Pancreas (tissue), 10 donors: ENCODE results near the gene NCMAP. TPM values are rescaled to one million over a fixed set of nuclear protein-coding genes. Genes with fewer than 3 reads are reported as not detected.
A peak's percentile ranks its signal among the peaks of the same experiment; 100 is the strongest.
"Not testable (repeated sequence)": the region's sequence is repeated elsewhere in the genome, so short reads cannot be mapped to it uniquely, and the experiment has no call there.

Experiments used
- ATAC-seq, 4 donors: fragments of 200-7000 bp; cut with Tn5 transposase; one replicate each; pipeline versions ENCODE4 v1.8.0 to v1.9.1; 2020; ENCODE audit warnings: mild to moderate bottlenecking in 4 of 4, moderate library complexity in 4 of 4
- DNase-seq, 6 donors: peaks; one replicate each; pipeline ENCODE4 v3.0.0-alpha.2; 2020
- FAIRE-seq: peaks from 2 replicates; lab custom pipeline; 2012; peaks lifted over from hg19 to GRCh38; lab: Jason Lieb, UNC
- H3K27ac ChIP-seq, 4 donors: fragments of 200-600 bp; sonication (generic); 1 replicate in 3 of 4; 2 replicates in 1 of 4; pipeline versions ENCODE4 v1.5.0 to v1.8.0; 2020
- H3K27me3 ChIP-seq, 4 donors: fragments of 200-600 bp; one replicate each; pipeline ENCODE4 v1.8.0; 2021
- H3K36me3 ChIP-seq, 3 donors: fragments of 200-600 bp; sonication (generic) in 1 of 3; one replicate each; pipeline versions ENCODE4 v1.5.0 to v1.8.0; 2020 to 2021
- H3K4me1 ChIP-seq, 3 donors: fragments of 200-600 bp; one replicate each; pipeline ENCODE4 v1.8.0; 2021
- H3K4me3 ChIP-seq, 4 donors: fragments of 200-600 bp; sonication (generic) in 2 of 4; one replicate each; pipeline versions ENCODE4 v1.5.0 to v1.8.0; 2020 to 2021
- H3K9me3 ChIP-seq, 4 donors: fragments of 200-600 bp; one replicate each; pipeline ENCODE4 v1.8.0; 2021
- CTCF ChIP-seq, 4 donors: fragments of 200-600 bp; sonication (generic) in 3 of 4; IDR thresholded peaks; one replicate each; pipeline versions ENCODE4 v1.5.0 to v1.8.0; 2021; ENCODE audit warnings: antibody characterized with exemption in 4 of 4
- WGBS, 2 donors: extraction: QIAGEN DNeasy Blood & Tissue Kit; methylation state at CpG; one replicate each; pipeline ENCODE4 v1.1.7; 2013; 5-methylcytosine and 5-hydroxymethylcytosine counted together
- intact Hi-C, 3 donors: fragments of 100-400 bp; cut with DNase I; formaldehyde crosslinking; loops; one replicate each; pipeline versions ENCODE4 v1.11.1 to v1.14.2; 2022
- polyA plus RNA-seq, 2 donors: library from polyadenylated mRNA; stranded (reverse); fragments of 200-250 nt; gene quantifications; one replicate each; pipeline ENCODE4 v1.2.3, GENCODE V29; 2013
- total RNA-seq, 6 donors: library from RNA; stranded (reverse); fragmentation: NEBNext Ultra II Directional in 4 of 6; extraction: Animal tissue kit (Norgen Biotek cat#: 25700) in 4 of 6; gene quantifications; one replicate each; pipeline versions ENCODE4 v1.2.1 to v1.2.4, GENCODE V29; 2021 to 2023
- donor health status: healthy with polysubstance abuse.
- donor health status: DM: no; HTN: no; CAD: no; lungs with moderate emphysema.
- donor health status: DM: no; HTN: no; CAD: no.
- donor health status: control.
- donor health status: control.
- donor health status: Bipolar disorder and iron deficiency.
- donor health status: DM: yes; HTN: yes; CAD: no.
- donor health status: DM: no; HTN: no; CAD: no.
- donor health status: DM: no; HTN: no; CAD: no.
- donor health status: DM: yes; HTN: yes; CAD: no.

Gene NCMAP
- total and polyA plus RNA-seq, 8 donors = 6.3 to 24.7 (median 9.6) TPM

GRCh38 chr1:24513706-24514105 is 42.2 kb upstream of the NCMAP start:
- no peak for TF ChIP-seq CTCF (IDR thresholded peaks at IDR 0.05)
- H3K27ac ChIP-seq = no peak overlapping the region
- peaks cover 0 to 2% (median 0%) of the 10 kb centered on the region in 3 donors for H3K4me1 ChIP-seq
- H3K27me3 ChIP-seq = no peaks in the 10 kb centered on the region
- no peak overlapping the region for H3K4me3 ChIP-seq
- WGBS, 2 donors = 51 to 52% methylated on average over 2 of the region's 2 CpGs
- ATAC-seq = no peak
- no peak for FAIRE-seq
- DNase-seq = no peak
- no peaks in the 10 kb centered on the region for H3K9me3 ChIP-seq
- intact Hi-C loops = no loop called here
- peaks cover 0 to 3% (median 0%) of the 10 kb centered on the region in 3 donors for H3K36me3 ChIP-seq

- Histone ChIP-seq H3K9me3 (no peaks in the 10 kb centered on the region), H3K27ac (no peak overlapping the region), H3K36me3 (peaks cover 0 to 3% (median 0%) of the 10 kb centered on the region in 3 donors), H3K27me3 (no peaks in the 10 kb centered on the region), H3K4me1 (no peaks in the 10 kb centered on the region), H3K4me3 (no peak overlapping the region)
- intact Hi-C loops = no loop called here
- DNase-seq = no peak
- 94 to 95% methylated on average over 5 of the region's 5 CpGs for WGBS, 2 donors
- ATAC-seq = no peak
- no peak for TF ChIP-seq CTCF (IDR thresholded peaks at IDR 0.05)
- FAIRE-seq = no peak
Observed at GRCh38 chr1:24514946-24515345, 40.9 kb upstream of the NCMAP start.

- WGBS, 2 donors = 93 to 97% methylated on average over 14 of the region's 14 CpGs
- ATAC-seq = peak in 1 of 4 donors; percentile 30
- not testable (repeated sequence) for FAIRE-seq
Observed at GRCh38 chr1:24515671-24516209, 40.1 kb upstream of the NCMAP start.

GRCh38 chr1:24516506-24516905 is 39.4 kb upstream of the NCMAP start:
- Histone ChIP-seq H3K4me3 (no peak overlapping the region), H3K4me1 (no peaks in the 10 kb centered on the region), H3K27me3 (no peaks in the 10 kb centered on the region), H3K27ac (no peak overlapping the region), H3K36me3 (peaks cover 0 to 3% (median 0%) of the 10 kb centered on the region in 3 donors), H3K9me3 (no peaks in the 10 kb centered on the region)
- 91 to 95% methylated on average over 12 of the region's 12 CpGs for WGBS, 2 donors
- ATAC-seq (no peak), FAIRE-seq (no peak), DNase-seq (no peak)
- intact Hi-C loops = no loop called here
- TF ChIP-seq CTCF (IDR thresholded peaks at IDR 0.05) = no peak

More at GRCh38 chr1:24515671-24516209, 40.1 kb upstream of the NCMAP start:
- H3K36me3 ChIP-seq, DNase-seq, intact Hi-C loops, H3K4me3 ChIP-seq, H3K27ac ChIP-seq, H3K4me1 ChIP-seq, H3K9me3 ChIP-seq, H3K27me3 ChIP-seq: not testable (repeated sequence)

GRCh38 chr1:24517898-24518297 is 38.0 kb upstream of the NCMAP start:
- Histone ChIP-seq H3K4me1 (no peaks in the 10 kb centered on the region), H3K27me3 (no peaks in the 10 kb centered on the region), H3K36me3 (peaks cover 0 to 3% (median 0%) of the 10 kb centered on the region in 3 donors), H3K27ac (no peak overlapping the region), H3K4me3 (no peak overlapping the region), H3K9me3 (no peaks in the 10 kb centered on the region)
- FAIRE-seq = no peak
- no peak for ATAC-seq
- no peak for TF ChIP-seq CTCF (IDR thresholded peaks at IDR 0.05)
- intact Hi-C loops = no loop called here
- no peak for DNase-seq
- WGBS, 2 donors = 85 to 90% methylated on average over 4 of the region's 4 CpGs

- ATAC-seq, H3K36me3 ChIP-seq, H3K9me3 ChIP-seq, H3K27ac ChIP-seq, H3K4me3 ChIP-seq, FAIRE-seq, DNase-seq, H3K27me3 ChIP-seq, H3K4me1 ChIP-seq, intact Hi-C loops: not testable (repeated sequence)
- WGBS, 2 donors = 96 to 98% methylated on average over 5 of the region's 5 CpGs
Observed at GRCh38 chr1:24520282-24520681, 35.6 kb upstream of the NCMAP start.
